ENCODE results near the gene ZNF664. TPM values are rescaled to one million over a fixed set of nuclear protein-coding genes. Genes with fewer than 3 reads are reported as not detected.

ZNF664 gene
- total and polyA plus RNA-seq, 9 of the 15 experiments (the other 6 are each of a cell fraction or from before 2014, with no cell fraction given) = 3.3 to 101 (median 63.6) TPM

- H3K27ac ChIP-seq (ENCODE audit: extremely low read depth, low read depth, low read length) = no peak overlapping the region
- H3K27me3 ChIP-seq (ENCODE audit: control insufficient read depth in 2 of 2, insufficient read depth in 2 of 2, low read length in 2 of 2) = no peaks in the 10 kb centered on the region
- POLR2A ChIA-PET = interaction anchor here (0.8 to 2.8 kb wide), 8 partner anchors 9 to 138 kb away, joined by 3 to 13 read pairs (median 4); no protein-coding TSS in a partner anchor
- no TSS peak for BruUV-seq (replicated peaks)
- CTCF ChIA-PET (ENCODE audit: low intra/inter-chr PET ratio) = no interaction called here
- H2AFZ ChIP-seq (ENCODE audit: low read depth, low read length) = no peak overlapping the region
- no peaks in the 10 kb centered on the region for H3K9me3 ChIP-seq (replicated peaks; ENCODE audit: control insufficient read depth, insufficient read depth, low read depth, low read length)
- in situ Hi-C loops (cut with MboI) (no loop called here), intact Hi-C loops (cut with micrococcal nuclease) (no loop called here)
- H3K36me3 ChIP-seq (ENCODE audit: control insufficient read depth, insufficient read depth, low read length) = peaks cover 54% of the 10 kb centered on the region
- WGBS (ENCODE audit: insufficient coverage, low coverage, missing lambda C conversion rate) = 88% methylated on average over 2 of the region's 2 CpGs
- ATAC-seq (no peak), FAIRE-seq (no peak), DNase-seq (ENCODE audit: extremely low read depth in 1 of 4, low spot score in 3 of 4) (no peak)
- H3K79me2 ChIP-seq (ENCODE audit: control insufficient read depth, insufficient read depth, low read length) = peaks cover 25% of the 10 kb centered on the region
- H4K20me1 ChIP-seq (replicated peaks; ENCODE audit: control insufficient read depth, insufficient read depth, low read length) = peaks cover 14% of the 10 kb centered on the region
- H3K9ac ChIP-seq (ENCODE audit: insufficient read depth in 1 of 2, low read depth in 2 of 2, low read length in 2 of 2) = no peak overlapping the region
- TF ChIP-seq NRF1 (conservative IDR thresholded peaks at IDR 0.05 in 1 of 2, IDR thresholded peaks at IDR 0.05 in 1 of 2) (no peak), GATA2 (CRISPR knock-in tag; IDR thresholded peaks at IDR 0.05) (no peak), ZSCAN32 (CRISPR knock-in tag; IDR thresholded peaks at IDR 0.05) (no peak), CREB1 (IDR thresholded peaks at IDR 0.05) (no peak), CREB1 (CRISPR knock-in tag; IDR thresholded peaks at IDR 0.05) (no peak), SREBF1 (IDR thresholded peaks at IDR 0.05; ENCODE audit: borderline replicate concordance, low read depth, low read length) (no peak), ZKSCAN3 (CRISPR knock-in tag; IDR thresholded peaks at IDR 0.05) (no peak), ZBTB17 (CRISPR knock-in tag; IDR thresholded peaks at IDR 0.05) (no peak), THRA (IDR thresholded peaks at IDR 0.05) (no peak), TARDBP (IDR thresholded peaks at IDR 0.05) (no peak), GATAD2A (IDR thresholded peaks at IDR 0.05) (no peak), SRSF7 (optimal IDR thresholded peaks at IDR 0.05; ENCODE audit: low read depth, low read length) (no peak), ZBTB1 (CRISPR knock-in tag; IDR thresholded peaks at IDR 0.05; ENCODE audit: borderline replicate concordance, low read depth) (no peak), TAF1 (IDR thresholded peaks at IDR 0.05; ENCODE audit: control insufficient read depth, extremely low read depth, insufficient read depth, low read length, severe bottlenecking) (no peak), ZNF655 (CRISPR knock-in tag; IDR thresholded peaks at IDR 0.05) (no peak)
- no peak overlapping the region for H3K4me2 ChIP-seq (ENCODE audit: insufficient read depth, low read length)
- H3K9me1 ChIP-seq (ENCODE audit: control insufficient read depth, insufficient read depth, low read length) = no peaks in the 10 kb centered on the region
- H3K4me3 ChIP-seq = no peak overlapping the region
- H3K4me1 ChIP-seq (replicated peaks in 1 of 2; ENCODE audit: control insufficient read depth in 2 of 2, insufficient read depth in 2 of 2, low read length in 2 of 2) = peaks cover 3 to 17% of the 10 kb centered on the region in 2 experiments; a peak in 4 of 5 replicates
Observed at GRCh38 chr12:123987022-123987421, 14.0 kb downstream of the ZNF664 start.
